Gastroesophageal sphincter (tissue), 4 donors: ENCODE measurements around the gene NUDT16L1. TPM values are rescaled to one million over a fixed set of nuclear protein-coding genes. Genes with fewer than 3 reads are reported as not detected.

Experiments used
- ATAC-seq: fragments of 150-250 bp; one replicate; pipeline ENCODE4 v1.9.1; 2016; ENCODE audit warnings: mild to moderate bottlenecking, moderate library complexity
- H3K27ac ChIP-seq, 4 donors: fragments of 200-600 bp; sonication (generic) in 3 of 4; 1 replicate in 3 of 4; 2 replicates in 1 of 4; pipeline ENCODE4 v1.5.1; 2016 to 2019
- H3K27me3 ChIP-seq: fragments of 200-600 bp; sonication (generic); one replicate; pipeline ENCODE4 v1.5.1; 2019
- H3K36me3 ChIP-seq, 2 donors: fragments of 200-600 bp; sonication (generic); one replicate each; pipeline ENCODE4 v1.5.1; 2019; ENCODE audit warnings: control low read depth in 1 of 2
- H3K4me1 ChIP-seq, 3 donors: fragments of 200-600 bp; sonication (generic); 1 replicate in 2 of 3; 2 replicates in 1 of 3; pipeline ENCODE4 v1.5.1; 2016 to 2019; ENCODE audit warnings: control low read depth in 2 of 3
- H3K4me3 ChIP-seq, 2 donors: fragments of 200-600 bp; sonication (generic); one replicate each; pipeline ENCODE4 v1.5.1; 2019; ENCODE audit warnings: mild to moderate bottlenecking in 1 of 2, moderate library complexity in 1 of 2
- H3K9me3 ChIP-seq, 3 donors: fragments of 200-600 bp; sonication (generic); one replicate each; pipeline ENCODE4 v1.5.1; 2017 to 2019; ENCODE audit warnings: control low read depth in 2 of 3
- CTCF ChIP-seq, 4 experiments: fragments of 200-600 bp in 2 of 4; fragments of 450-650 bp in 2 of 4; sonication (generic) in 1 of 4; IDR thresholded peaks; one replicate each; pipeline ENCODE4 v1.5.1; 2017 to 2019; ENCODE audit warnings: antibody characterized with exemption in 4 of 4, mild to moderate bottlenecking in 2 of 4, moderate library complexity in 2 of 4
- EP300 ChIP-seq: sonication (generic); formaldehyde crosslinking; IDR thresholded peaks from one replicate; pipeline ENCODE4 v1.6.1; 2017; ENCODE audit warnings: antibody characterized with exemption, mild to moderate bottlenecking
- POLR2A ChIP-seq, 2 donors: fragments of 450-650 bp; IDR thresholded peaks; one replicate each; pipeline ENCODE4 v1.6.1; 2017; ENCODE audit warnings: antibody characterized with exemption in 2 of 2, mild to moderate bottlenecking in 2 of 2, moderate library complexity in 1 of 2
- POLR2AphosphoS5 ChIP-seq: sonication (generic); formaldehyde crosslinking; IDR thresholded peaks from one replicate; pipeline ENCODE4 v1.6.1; 2017; ENCODE audit warnings: antibody characterized with exemption
- WGBS, 2 donors: methylation state at CpG; one replicate each; pipeline ENCODE4 v1.1.5; 2018; ENCODE audit warnings: low coverage in 1 of 2; 5-methylcytosine and 5-hydroxymethylcytosine counted together
- total RNA-seq, 4 donors: library from RNA; depleted of rRNA; stranded (reverse); fragments of >200 nt; gene quantifications; one replicate each; pipeline ENCODE4 v1.1.0, GENCODE V29; 2016

Gene NUDT16L1
- total RNA-seq, 4 donors from 2014 or later: 14.8 to 26.3 (median 21.4) TPM

GRCh38 chr16:4656695-4657686 is 36.4 kb upstream of the NUDT16L1 start:
- peaks cover 0 to 98% of the 10 kb centered on the region in 2 donors for H3K36me3 ChIP-seq

GRCh38 chr16:4659363-4660353 is 33.7 kb upstream of the NUDT16L1 start:
- no peaks in the 10 kb centered on the region for H3K9me3 ChIP-seq
- H3K27me3 ChIP-seq: no peaks in the 10 kb centered on the region
- H3K36me3 ChIP-seq: peaks cover 0 to 92% of the 10 kb centered on the region in 2 donors
- peaks cover 0 to 39% (median 0%) of the 10 kb centered on the region in 3 donors for H3K4me1 ChIP-seq
- 94 to 100% methylated on average over 4 to 5 of the region's 29 CpGs for WGBS, 2 donors
- no peak overlapping the region for H3K4me3 ChIP-seq
- TF ChIP-seq CTCF (IDR thresholded peaks at IDR 0.05) (no peak), EP300 (no peak), POLR2A (IDR thresholded peaks at IDR 0.05) (no peak), POLR2AphosphoS5 (no peak)
- ATAC-seq: no peak
- peak overlapping the region in 1 of 4 donors; percentile 51 for H3K27ac ChIP-seq

More at GRCh38 chr16:4656695-4657686, 36.4 kb upstream of the NUDT16L1 start:
- Histone ChIP-seq H3K4me1 (peaks cover 0 to 29% (median 0%) of the 10 kb centered on the region in 3 donors), H3K27me3 (no peaks in the 10 kb centered on the region), H3K9me3 (no peaks in the 10 kb centered on the region), H3K27ac (no peak overlapping the region), H3K4me3 (no peak overlapping the region)
- TF ChIP-seq EP300: no peak
- TF ChIP-seq POLR2A (IDR thresholded peaks at IDR 0.05): no peak
- TF ChIP-seq CTCF (IDR thresholded peaks at IDR 0.05): no peak
- TF ChIP-seq POLR2AphosphoS5: no peak
- ATAC-seq: no peak
- 82 to 92% methylated on average over 9 to 15 of the region's 25 CpGs for WGBS, 2 donors

GRCh38 chr16:4660454-4661007 is 32.8 kb upstream of the NUDT16L1 start:
- Histone ChIP-seq H3K27me3 (no peaks in the 10 kb centered on the region), H3K4me1 (peaks cover 0 to 44% (median 0%) of the 10 kb centered on the region in 3 donors), H3K4me3 (no peak overlapping the region), H3K27ac (peak overlapping the region in 3 of 4 donors; percentile 33 to 51 (median 37)), H3K9me3 (no peaks in the 10 kb centered on the region), H3K36me3 (peaks cover 0 to 92% of the 10 kb centered on the region in 2 donors)
- 41 to 66% methylated on average over 3 to 4 of the region's 18 CpGs for WGBS, 2 donors
- ATAC-seq: peak; percentile 32
- TF ChIP-seq POLR2AphosphoS5 (no peak), EP300 (no peak), CTCF (IDR thresholded peaks at IDR 0.05) (no peak), POLR2A (IDR thresholded peaks at IDR 0.05) (no peak)

- H3K27me3 ChIP-seq: no peaks in the 10 kb centered on the region
- ATAC-seq: no peak
- H3K27ac ChIP-seq: no peak overlapping the region
- WGBS, 2 donors: 20 to 100% methylated on average over 1 to 2 of the region's 11 CpGs
- H3K9me3 ChIP-seq: no peaks in the 10 kb centered on the region
- H3K36me3 ChIP-seq: peaks cover 0 to 92% of the 10 kb centered on the region in 2 donors
- no peak for TF ChIP-seq POLR2A (IDR thresholded peaks at IDR 0.05)
- no peak for TF ChIP-seq CTCF (IDR thresholded peaks at IDR 0.05)
- no peak for TF ChIP-seq EP300
- peaks cover 0 to 44% (median 0%) of the 10 kb centered on the region in 3 donors for H3K4me1 ChIP-seq
- H3K4me3 ChIP-seq: no peak overlapping the region
Measured at GRCh38 chr16:4661661-4662060, 31.7 kb upstream of the NUDT16L1 start.
